GM21619 (cell line): Measurements from ENCODE around the gene SKI.
A peak's percentile ranks its signal among the peaks of the same experiment; 100 is the strongest.

ENCODE experiments used
- ATAC-seq: cut with Tn5 transposase; IDR thresholded peaks from one replicate; pipeline ENCODE4 v1.9.1; 2021; ENCODE audit not compliant: unreplicated experiment

SKI gene

GRCh38 chr1:2194319-2194897 is 33.7 kb upstream of the SKI start, which contains the start of gene FAAP20:
Gene FAAP20, minus strand, starts transcription at chr1:2194772. Its CDS starts 23 bp downstream, at chr1:2194749.
- peak; percentile 47 for ATAC-seq

- peak; percentile 56 for ATAC-seq
These were observed 33.0 kb upstream of the SKI start for GRCh38 chr1:2194898-2195673.

GRCh38 chr1:2195785-2196184 is 32.3 kb upstream of the SKI start:
- no peak for ATAC-seq

GRCh38 chr1:2196901-2197638 is 31.0 kb upstream of the SKI start:
- no peak for ATAC-seq

GRCh38 chr1:2197707-2198165 is 30.4 kb upstream of the SKI start:
- ATAC-seq, result no peak

- no peak for ATAC-seq
These were observed 29.5 kb upstream of the SKI start for GRCh38 chr1:2198571-2198970.

GRCh38 chr1:2199042-2199810 is 28.9 kb upstream of the SKI start:
- peak; percentile 43 for ATAC-seq

- no peak for ATAC-seq
These were observed 27.7 kb upstream of the SKI start for GRCh38 chr1:2200308-2200943.

GRCh38 chr1:2201062-2201461 is 27.1 kb upstream of the SKI start:
- no peak for ATAC-seq

GRCh38 chr1:2202008-2202575 is 26.0 kb upstream of the SKI start:
- ATAC-seq, result no peak

- no peak for ATAC-seq
These were observed 25.1 kb upstream of the SKI start for GRCh38 chr1:2202843-2203601.

- ATAC-seq, result no peak
These were observed 24.3 kb upstream of the SKI start for GRCh38 chr1:2203671-2204414.

GRCh38 chr1:2204415-2205190 is 23.5 kb upstream of the SKI start:
- ATAC-seq, result no peak

- peak; percentile 54 for ATAC-seq
These were observed 22.7 kb upstream of the SKI start for GRCh38 chr1:2205191-2205952.

- ATAC-seq, result no peak
These were observed 21.2 kb upstream of the SKI start for GRCh38 chr1:2206813-2207487.

GRCh38 chr1:2208309-2209239 is 19.5 kb upstream of the SKI start:
- no peak for ATAC-seq
